CD14-positive monocyte (primary cell): ENCODE results near the gene GMPR. TPM values are rescaled to one million over a fixed set of nuclear protein-coding genes. Genes with fewer than 3 reads are reported as not detected.

ENCODE experiments used
- DNase-seq, 3 donors: peaks; one replicate each; pipeline ENCODE4 v3.0.0-alpha.2; 2011 to 2022
- H2AFZ ChIP-seq: 2 replicates; pipeline ENCODE4 v1.6.0; 2012; ENCODE audit warnings: mild to moderate bottlenecking, low read depth, low read length, inconsistent platforms; ENCODE audit not compliant: insufficient read depth, poor library complexity, severe bottlenecking
- H3K27ac ChIP-seq, 2 donors: 1 replicate in 1 of 2; 2 replicates in 1 of 2; pipeline ENCODE4 v1.5.1; 2012 to 2013; ENCODE audit warnings: low read length in 2 of 2, control low read depth in 1 of 2, inconsistent platforms in 1 of 2, low read depth in 1 of 2, mild to moderate bottlenecking in 1 of 2
- H3K27me3 ChIP-seq, 2 donors: one replicate each; pipeline versions ENCODE4 v1.6.0 to v1.6.1; 2011 to 2013; ENCODE audit warnings: low read length in 2 of 2; ENCODE audit not compliant: control insufficient read depth in 2 of 2, insufficient read depth in 2 of 2
- H3K36me3 ChIP-seq, 2 donors: replicated peaks in 1 of 2; 1 replicate in 1 of 2; 2 replicates in 1 of 2; pipeline versions ENCODE4 v1.5.1 to v1.6.1; 2012 to 2013; ENCODE audit warnings: low read length in 2 of 2, control low read depth in 1 of 2, inconsistent platforms in 1 of 2, mild to moderate bottlenecking in 1 of 2; ENCODE audit not compliant: insufficient read depth in 2 of 2, control insufficient read depth in 1 of 2
- H3K4me1 ChIP-seq, 2 donors: 1 replicate in 1 of 2; 2 replicates in 1 of 2; pipeline versions ENCODE4 v1.5.1 to v1.6.1; 2012 to 2013; ENCODE audit warnings: low read length in 2 of 2, control low read depth in 1 of 2, inconsistent platforms in 1 of 2, mild to moderate bottlenecking in 1 of 2, moderate library complexity in 1 of 2; ENCODE audit not compliant: insufficient read depth in 2 of 2, control insufficient read depth in 1 of 2
- H3K4me2 ChIP-seq: replicated peaks from 2 replicates; pipeline ENCODE3; 2012; ENCODE audit warnings: low read length, moderate library complexity, mild to moderate bottlenecking; ENCODE audit not compliant: poor library complexity, severe bottlenecking; ENCODE audit errors: extremely low read depth
- H3K4me3 ChIP-seq, 3 experiments: fragments of 200-600 bp in 1 of 3; sonication (generic) in 1 of 3; replicated peaks in 1 of 3; 1 replicate in 2 of 3; 2 replicates in 1 of 3; pipeline ENCODE4 v1.5.1; 2011 to 2013; ENCODE audit warnings: low read length in 3 of 3, mild to moderate bottlenecking in 3 of 3, control low read depth in 2 of 3, low read depth in 2 of 3, inconsistent platforms in 1 of 3, moderate library complexity in 1 of 3
- H3K79me2 ChIP-seq: 2 replicates; pipeline ENCODE4 v1.6.0; 2012; ENCODE audit warnings: mild to moderate bottlenecking, control low read depth, inconsistent platforms, low read length, moderate library complexity; ENCODE audit not compliant: insufficient read depth
- H3K9ac ChIP-seq: 2 replicates; pipeline ENCODE4 v1.6.0; 2017; ENCODE audit warnings: low read length, mild to moderate bottlenecking; ENCODE audit not compliant: insufficient read depth, poor library complexity, severe bottlenecking
- H3K9me3 ChIP-seq, 2 donors: replicated peaks in 1 of 2; 1 replicate in 1 of 2; 2 replicates in 1 of 2; pipeline versions ENCODE4 v1.5.1 to v1.6.1; 2012 to 2013; ENCODE audit warnings: low read length in 2 of 2, control low read depth in 1 of 2; ENCODE audit not compliant: control insufficient read depth in 1 of 2, insufficient read depth in 1 of 2
- H4K20me1 ChIP-seq: 2 replicates; pipeline ENCODE4 v1.6.0; 2012; ENCODE audit warnings: mild to moderate bottlenecking, low read length, control low read depth, moderate library complexity; ENCODE audit not compliant: insufficient read depth
- H3K27ac Mint-ChIP-seq, 7 donors: one replicate each; pipeline ENCODE4 v1.8.0; 2020; ENCODE audit warnings: mild to moderate bottlenecking in 7 of 7, mixed read lengths in 7 of 7, moderate library complexity in 6 of 7, inconsistent platforms in 2 of 7
- H3K27me3 Mint-ChIP-seq, 3 donors: one replicate each; pipeline ENCODE4 v1.8.0; 2021 to 2022; ENCODE audit warnings: low read depth in 3 of 3, mild to moderate bottlenecking in 3 of 3, mixed read lengths in 3 of 3, moderate library complexity in 3 of 3, inconsistent platforms in 1 of 3
- H3K36me3 Mint-ChIP-seq, 2 donors: one replicate each; pipeline ENCODE4 v1.8.0; 2020; ENCODE audit warnings: mixed read lengths in 2 of 2, inconsistent platforms in 1 of 2, mild to moderate bottlenecking in 1 of 2
- H3K4me1 Mint-ChIP-seq: one replicate; pipeline ENCODE4 v1.8.0; 2020; ENCODE audit warnings: mild to moderate bottlenecking, mixed read lengths
- H3K4me3 Mint-ChIP-seq, 2 donors: one replicate each; pipeline ENCODE4 v1.8.0; 2020; ENCODE audit warnings: mild to moderate bottlenecking in 2 of 2, mixed read lengths in 2 of 2, moderate library complexity in 1 of 2
- H3K9me3 Mint-ChIP-seq, 7 donors: one replicate each; pipeline ENCODE4 v1.8.0; 2020 to 2022; ENCODE audit warnings: mixed read lengths in 7 of 7, mild to moderate bottlenecking in 6 of 7, moderate library complexity in 6 of 7, inconsistent platforms in 2 of 7
- WGBS: methylation state at CpG from one replicate; pipeline ENCODE4 v1.1.5; 2013; ENCODE audit warnings: missing lambda C conversion rate; ENCODE audit not compliant: insufficient coverage; 5-methylcytosine and 5-hydroxymethylcytosine counted together
- intact Hi-C, 2 donors: fragments of 100-400 bp; cut with micrococcal nuclease; formaldehyde crosslinking; loops; one replicate each; pipeline versions ENCODE4 v1.15.0 to v1.15.1; 2023
- polyA plus RNA-seq, 3 donors: library from polyadenylated mRNA; depleted of rRNA in 1 of 3; unstranded in 2 of 3; stranded (reverse) in 1 of 3; fragments of 300-500 nt in 2 of 3; fragments of >200 nt in 1 of 3; fragmentation: Illumina TruSeq in 2 of 3; gene quantifications; 1 replicate in 2 of 3; 2 replicates in 1 of 3; pipeline ENCODE4 v1.2.3, GENCODE V29; 2012 to 2021
- TF ChIP-seq, protein P1 (sequence below): fragments of 200-600 bp; IDR thresholded peaks from one replicate; pipeline ENCODE4 v1.8.0; 2022; ENCODE audit warnings: antibody characterized with exemption, mild to moderate bottlenecking

The GMPR gene
- polyA plus RNA-seq, 3 donors: 1.9 to 3.8 (median 3.2) TPM

GRCh38 chr6:16326971-16327776 lies 88.8 kb downstream of the GMPR start:
- Histone ChIP-seq H2AFZ (no peak overlapping the region), H3K27ac (no peak overlapping the region), H3K4me3 (no peak overlapping the region), H3K27me3 (no peaks in the 10 kb centered on the region), H3K79me2 (no peaks in the 10 kb centered on the region), H3K9ac (no peak overlapping the region), H4K20me1 (peaks cover 36% of the 10 kb centered on the region), H3K4me2 (no peak overlapping the region), H3K9me3 (no peaks in the 10 kb centered on the region), H3K36me3 (peaks cover 19 to 38% of the 10 kb centered on the region in 2 donors), H3K4me1 (peaks cover 17 to 21% of the 10 kb centered on the region in 2 donors)
- intact Hi-C loops: no loop called here
- 97% methylated on average over 43 of the region's 43 CpGs for WGBS
- peaks cover 36 to 48% of the 10 kb centered on the region in 2 donors for H3K36me3 Mint-ChIP-seq
- peaks cover 11% of the 10 kb centered on the region for H3K4me1 Mint-ChIP-seq
- no peak for DNase-seq
- H3K27me3 Mint-ChIP-seq: no peaks in the 10 kb centered on the region
- peaks cover 0 to 6% (median 3%) of the 10 kb centered on the region in 7 donors for H3K9me3 Mint-ChIP-seq
- no peak overlapping the region for H3K4me3 Mint-ChIP-seq
- peak overlapping the region in 1 of 7 donors; percentile 50 for H3K27ac Mint-ChIP-seq
- TF ChIP-seq, protein P1, sequence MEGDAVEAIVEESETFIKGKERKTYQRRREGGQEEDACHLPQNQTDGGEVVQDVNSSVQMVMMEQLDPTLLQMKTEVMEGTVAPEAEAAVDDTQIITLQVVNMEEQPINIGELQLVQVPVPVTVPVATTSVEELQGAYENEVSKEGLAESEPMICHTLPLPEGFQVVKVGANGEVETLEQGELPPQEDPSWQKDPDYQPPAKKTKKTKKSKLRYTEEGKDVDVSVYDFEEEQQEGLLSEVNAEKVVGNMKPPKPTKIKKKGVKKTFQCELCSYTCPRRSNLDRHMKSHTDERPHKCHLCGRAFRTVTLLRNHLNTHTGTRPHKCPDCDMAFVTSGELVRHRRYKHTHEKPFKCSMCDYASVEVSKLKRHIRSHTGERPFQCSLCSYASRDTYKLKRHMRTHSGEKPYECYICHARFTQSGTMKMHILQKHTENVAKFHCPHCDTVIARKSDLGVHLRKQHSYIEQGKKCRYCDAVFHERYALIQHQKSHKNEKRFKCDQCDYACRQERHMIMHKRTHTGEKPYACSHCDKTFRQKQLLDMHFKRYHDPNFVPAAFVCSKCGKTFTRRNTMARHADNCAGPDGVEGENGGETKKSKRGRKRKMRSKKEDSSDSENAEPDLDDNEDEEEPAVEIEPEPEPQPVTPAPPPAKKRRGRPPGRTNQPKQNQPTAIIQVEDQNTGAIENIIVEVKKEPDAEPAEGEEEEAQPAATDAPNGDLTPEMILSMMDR: no peak

DNA sequence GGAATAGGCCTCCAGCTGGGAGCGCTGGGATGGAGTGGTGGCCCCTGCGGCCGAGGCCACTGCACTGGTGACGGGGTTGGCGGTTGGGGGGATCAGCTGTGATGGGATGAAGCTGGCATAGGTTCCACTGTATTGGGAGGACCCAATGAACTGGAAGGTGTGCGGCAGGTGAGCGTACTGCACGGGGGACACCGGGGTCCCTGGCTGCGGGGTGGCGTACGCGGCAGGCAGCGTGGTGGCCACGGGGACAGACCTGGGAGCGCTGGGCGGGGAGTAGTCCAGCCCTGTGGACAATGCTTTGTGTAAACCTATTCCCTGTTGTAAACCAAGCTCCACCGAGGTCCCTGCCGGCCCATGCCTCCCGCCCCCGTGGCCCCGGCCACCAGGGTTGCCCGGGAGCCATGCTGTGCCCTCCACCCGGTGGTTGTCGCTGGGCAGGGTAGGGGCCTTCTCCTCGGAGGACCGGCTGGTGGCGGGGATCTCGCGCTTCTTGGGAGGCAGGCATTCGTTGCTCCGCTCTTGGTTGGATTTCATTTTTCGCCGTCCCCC lies 89.5 kb downstream of the GMPR start:
- intact Hi-C loops: no loop called here
- TF ChIP-seq, protein P1: no peak
- H3K27ac Mint-ChIP-seq: no peak overlapping the region

More for the DNA sequence above, 89.5 kb downstream of the GMPR start:
- H3K4me1 ChIP-seq: peaks cover 14 to 18% of the 10 kb centered on the region in 2 donors
- no peaks in the 10 kb centered on the region for H3K27me3 ChIP-seq
- H4K20me1 ChIP-seq: peaks cover 33% of the 10 kb centered on the region
- no peaks in the 10 kb centered on the region for H3K27me3 Mint-ChIP-seq
- DNase-seq: no peak
- no peaks in the 10 kb centered on the region for H3K79me2 ChIP-seq
- no peaks in the 10 kb centered on the region for H3K9me3 ChIP-seq
- no peak overlapping the region for H3K27ac ChIP-seq
- H3K36me3 ChIP-seq: peaks cover 19 to 38% of the 10 kb centered on the region in 2 donors
- WGBS: 98% methylated on average over 32 of the region's 34 CpGs
- no peak overlapping the region for H3K9ac ChIP-seq
- H3K4me3 Mint-ChIP-seq: no peak overlapping the region
- H3K9me3 Mint-ChIP-seq: peaks cover 0 to 6% (median 3%) of the 10 kb centered on the region in 7 donors
- H3K4me2 ChIP-seq: no peak overlapping the region
- H2AFZ ChIP-seq: no peak overlapping the region
- H3K36me3 Mint-ChIP-seq: peaks cover 33 to 44% of the 10 kb centered on the region in 2 donors
- H3K4me3 ChIP-seq: no peak overlapping the region
- peaks cover 4% of the 10 kb centered on the region for H3K4me1 Mint-ChIP-seq
